Activated CD8-positive, alpha-beta T cell treated with anti-CD3 and anti-CD28 coated beads for 36 hours (primary cell): Measurements from ENCODE around the gene PAK6. TPM values are rescaled to one million over a fixed set of nuclear protein-coding genes. Genes with fewer than 3 reads are reported as not detected.
A peak's percentile ranks its signal among the peaks of the same experiment; 100 is the strongest.

Source experiments
- ATAC-seq: fragments of 200-7000 bp; cut with Tn5 transposase; one replicate; pipeline ENCODE4 v1.10.0; 2021; ENCODE audit warnings: mild to moderate bottlenecking, moderate library complexity
- CTCF ChIA-PET: fragments of 350-600 bp; sonication (Branson Sonifier 250); formaldehyde crosslinking; loops from one replicate; lab custom pipeline; 2021; ENCODE audit warnings: antibody characterized with exemption; lab: Charles Lee
- POLR2A ChIA-PET: fragments of 350-600 bp; sonication (Branson Sonifier 250); formaldehyde crosslinking; loops from one replicate; lab custom pipeline; 2021; ENCODE audit warnings: antibody characterized with exemption; lab: Charles Lee
- DNase-seq: peaks from one replicate; pipeline ENCODE4 v3.0.0-alpha.2; 2020
- H3K27ac Mint-ChIP-seq: one replicate; pipeline ENCODE4 v1.8.0; 2021; ENCODE audit warnings: mild to moderate bottlenecking, mixed read lengths
- H3K27me3 Mint-ChIP-seq: one replicate; pipeline ENCODE4 v1.8.0; 2021; ENCODE audit warnings: mixed read lengths
- H3K36me3 Mint-ChIP-seq: one replicate; pipeline ENCODE4 v1.8.0; 2021; ENCODE audit warnings: low read depth, mixed read lengths
- H3K4me1 Mint-ChIP-seq: one replicate; pipeline ENCODE4 v1.8.0; 2021; ENCODE audit warnings: low read depth, mixed read lengths
- H3K4me3 Mint-ChIP-seq: one replicate; pipeline ENCODE4 v1.8.0; 2021; ENCODE audit warnings: mild to moderate bottlenecking, moderate library complexity, mixed read lengths
- H3K9me3 Mint-ChIP-seq: one replicate; pipeline ENCODE4 v1.8.0; 2021; ENCODE audit warnings: mixed read lengths
- intact Hi-C: fragments of 100-400 bp; cut with micrococcal nuclease; formaldehyde crosslinking; loops from one replicate; pipeline ENCODE4 v1.10.0; 2022
- total RNA-seq, 2 experiments: library from RNA; stranded (reverse); gene quantifications; one replicate each; pipeline ENCODE4 v1.2.3, GENCODE V29; 2021
- TF ChIP-seq, protein P1 (sequence below): fragments of 200-600 bp; IDR thresholded peaks from one replicate; pipeline ENCODE4 v1.8.0; 2022; ENCODE audit warnings: antibody characterized with exemption, mild to moderate bottlenecking

The PAK6 gene
- total RNA-seq, 2 experiments from 2014 or later, result 0.67 to 0.83 TPM

DNA sequence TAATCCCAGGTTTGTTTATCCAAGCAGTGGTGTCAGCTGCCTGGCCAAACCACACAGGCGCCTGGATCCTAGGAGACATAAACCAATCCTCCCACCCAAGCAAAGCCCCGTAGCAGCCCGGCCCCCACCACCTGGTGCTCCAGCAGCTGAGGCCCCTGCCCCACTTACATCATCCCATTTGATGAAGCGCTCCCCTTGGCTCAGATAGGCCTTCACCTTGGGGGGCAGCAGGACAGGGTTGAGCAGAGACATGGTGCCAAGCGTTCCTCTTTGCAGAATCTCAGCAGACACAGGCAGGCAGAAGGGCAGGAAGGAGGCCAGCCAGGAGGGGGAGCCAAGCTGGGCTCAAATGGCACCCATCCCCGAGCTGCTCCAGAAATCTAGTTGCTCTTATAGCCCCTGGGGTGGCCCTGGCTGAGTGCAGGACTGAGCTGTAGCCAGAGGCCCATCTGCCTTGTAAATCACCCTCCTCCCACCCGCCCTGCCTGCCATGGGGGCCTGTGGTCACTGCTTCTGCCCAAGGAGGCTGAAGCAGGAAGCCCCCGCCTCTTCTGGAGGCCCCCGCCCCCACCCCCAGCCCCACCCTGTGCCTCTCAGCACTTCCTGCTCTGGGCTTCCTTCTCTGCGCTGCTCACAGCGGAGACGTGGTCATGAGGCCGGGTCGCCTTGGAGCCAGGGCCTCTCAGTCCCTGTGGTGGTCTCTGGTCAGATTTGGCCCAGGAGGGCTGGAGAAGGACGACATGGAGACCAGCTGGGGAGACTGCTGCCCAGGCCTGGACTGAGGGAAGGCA, 68.8 kb downstream of the PAK6 start, which contains the start of gene PLCB2:
TSS of gene PLCB2 (minus strand) at position 515 of the 791 bp plus-strand sequence. CDS start at position 252, 263 bp downstream.
- ATAC-seq, result peak; percentile 78
- CTCF ChIA-PET, result interaction anchor here (0.6 to 23.8 kb wide), 22 partner anchors 8 to 259 kb away, joined by 3 to 595 read pairs (median 4); partner anchors contain the start of genes ANKRD63, CCDC9B and INAFM2
- Mint-ChIP-seq H3K4me3 (peak within 1 kb of the TSS; percentile 95), H3K36me3 (peaks cover 12% of the 10 kb centered on the region), H3K27me3 (no peaks in the 10 kb centered on the region), H3K4me1 (peaks cover 36% of the 10 kb centered on the region), H3K27ac (peak within 1 kb of the TSS; percentile 97), H3K9me3 (no peaks in the 10 kb centered on the region)
- POLR2A ChIA-PET, result interaction anchor here (0.6 to 4.1 kb wide), 19 partner anchors 9 to 339 kb away, joined by 3 to 37 read pairs (median 5); partner anchors contain the start of genes ANKRD63, BAHD1, BUB1B and INAFM2
- intact Hi-C loops, result no loop called here
- TF ChIP-seq, protein P1, sequence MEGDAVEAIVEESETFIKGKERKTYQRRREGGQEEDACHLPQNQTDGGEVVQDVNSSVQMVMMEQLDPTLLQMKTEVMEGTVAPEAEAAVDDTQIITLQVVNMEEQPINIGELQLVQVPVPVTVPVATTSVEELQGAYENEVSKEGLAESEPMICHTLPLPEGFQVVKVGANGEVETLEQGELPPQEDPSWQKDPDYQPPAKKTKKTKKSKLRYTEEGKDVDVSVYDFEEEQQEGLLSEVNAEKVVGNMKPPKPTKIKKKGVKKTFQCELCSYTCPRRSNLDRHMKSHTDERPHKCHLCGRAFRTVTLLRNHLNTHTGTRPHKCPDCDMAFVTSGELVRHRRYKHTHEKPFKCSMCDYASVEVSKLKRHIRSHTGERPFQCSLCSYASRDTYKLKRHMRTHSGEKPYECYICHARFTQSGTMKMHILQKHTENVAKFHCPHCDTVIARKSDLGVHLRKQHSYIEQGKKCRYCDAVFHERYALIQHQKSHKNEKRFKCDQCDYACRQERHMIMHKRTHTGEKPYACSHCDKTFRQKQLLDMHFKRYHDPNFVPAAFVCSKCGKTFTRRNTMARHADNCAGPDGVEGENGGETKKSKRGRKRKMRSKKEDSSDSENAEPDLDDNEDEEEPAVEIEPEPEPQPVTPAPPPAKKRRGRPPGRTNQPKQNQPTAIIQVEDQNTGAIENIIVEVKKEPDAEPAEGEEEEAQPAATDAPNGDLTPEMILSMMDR, result peak; percentile 35
- peak; percentile 84 for DNase-seq

DNA sequence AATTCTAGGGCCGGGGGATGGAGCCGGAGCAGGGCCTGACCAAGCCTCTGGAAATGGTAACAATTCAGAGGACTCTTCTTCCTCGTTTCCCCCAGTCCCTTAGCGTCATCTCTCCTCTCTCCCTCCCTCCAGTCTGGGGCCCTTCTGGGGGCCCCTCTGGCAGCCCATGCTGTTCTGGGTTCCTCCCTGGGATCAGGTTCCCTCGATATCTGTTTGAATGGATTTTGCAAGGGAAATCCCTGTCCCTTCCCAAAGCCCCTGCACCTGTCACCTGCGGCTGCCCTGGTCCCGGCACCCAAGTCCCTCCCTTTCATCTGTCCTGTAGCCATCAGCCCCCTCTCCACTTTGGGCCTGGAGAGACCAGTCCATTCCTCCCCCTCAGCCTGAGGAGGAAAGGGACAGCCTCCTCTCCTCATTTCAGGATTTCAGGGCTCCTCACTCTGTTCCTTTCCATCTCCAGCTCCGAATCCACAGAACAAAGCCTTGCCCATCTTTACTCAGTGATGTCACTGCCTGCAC, 70.5 kb downstream of the PAK6 start:
- peak overlapping the region; percentile 97 for H3K27ac Mint-ChIP-seq
- TF ChIP-seq, protein P1, result no peak
- intact Hi-C loops, result no loop called here
- CTCF ChIA-PET, result interaction anchor here (0.6 to 23.8 kb wide), 37 partner anchors 8 to 268 kb away, joined by 3 to 595 read pairs (median 4); partner anchors contain the start of genes ANKRD63, BAHD1, CCDC9B and INAFM2
- no peaks in the 10 kb centered on the region for H3K36me3 Mint-ChIP-seq
- POLR2A ChIA-PET, result interaction anchor here (0.9 to 4.1 kb wide), 9 partner anchors 8 to 32 kb away, joined by 4 to 37 read pairs (median 8); partner anchors contain the start of genes ANKRD63 and INAFM2
- ATAC-seq (no peak), DNase-seq (no peak)
- H3K27me3 Mint-ChIP-seq, result no peaks in the 10 kb centered on the region
- H3K4me3 Mint-ChIP-seq, result peak overlapping the region; percentile 95
- no peaks in the 10 kb centered on the region for H3K9me3 Mint-ChIP-seq
- H3K4me1 Mint-ChIP-seq, result peaks cover 44% of the 10 kb centered on the region

DNA sequence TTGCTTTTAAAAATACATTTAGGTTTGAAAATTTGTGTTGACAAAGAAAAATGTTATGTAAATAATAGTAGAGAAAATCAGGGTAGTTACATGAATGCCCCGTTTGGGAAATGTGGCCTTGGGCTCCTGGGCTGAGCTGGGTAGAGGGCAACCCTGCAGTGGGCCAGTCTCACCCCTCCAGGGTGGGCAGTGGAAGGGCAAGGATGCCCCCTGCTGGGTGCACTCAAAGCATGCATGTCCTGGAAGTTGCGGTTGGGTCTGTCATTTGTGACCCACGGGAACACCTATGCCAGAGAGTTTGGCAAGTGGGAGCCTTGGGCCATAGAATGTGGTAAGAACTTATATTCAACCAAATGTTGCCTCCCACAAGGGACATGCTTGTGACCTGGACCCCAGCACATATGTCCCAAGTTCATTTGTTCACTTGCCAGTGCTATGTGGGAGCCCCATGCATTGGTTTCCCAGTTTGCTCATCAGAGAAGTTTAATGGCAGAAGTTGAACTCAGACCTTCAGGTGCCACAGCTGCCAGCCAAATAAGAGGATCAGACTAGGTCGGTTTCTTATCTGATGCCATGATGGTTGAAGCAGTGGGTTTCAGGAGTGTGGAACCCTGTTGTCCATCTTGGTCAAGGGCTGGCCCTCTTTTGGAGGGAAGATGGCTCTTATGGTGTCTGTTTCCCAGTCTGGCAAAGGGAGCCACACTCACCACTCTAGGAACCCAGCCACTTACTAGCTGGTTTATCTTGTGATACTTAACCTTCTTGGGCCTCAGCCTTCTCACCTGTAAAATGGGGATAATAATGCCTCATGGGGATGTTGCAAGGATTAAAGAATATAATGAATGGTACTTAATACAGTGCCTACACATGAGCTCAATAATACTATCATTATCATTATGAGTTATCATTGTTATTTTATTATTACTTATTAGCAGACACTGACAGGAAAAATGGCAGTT, 71.4 kb downstream of the PAK6 start:
- DNase-seq, result peak; percentile 80
- peak; percentile 37 for ATAC-seq
- ChIA-PET POLR2A (interaction anchor here (1.3 to 4.1 kb wide), 4 partner anchors 13 to 33 kb away, joined by 4 to 37 read pairs (median 17); partner anchors contain the start of genes ANKRD63 and INAFM2), CTCF (interaction anchor here (0.6 to 23.8 kb wide), 37 partner anchors 9 to 269 kb away, joined by 3 to 595 read pairs (median 4); partner anchors contain the start of genes ANKRD63, BAHD1, CCDC9B and INAFM2)
- intact Hi-C loops, result loop anchor here (1.0 kb wide), 1 partner anchor 31 kb away; no protein-coding TSS in a partner anchor
- peak overlapping the region; percentile 97 for H3K27ac Mint-ChIP-seq
- no peaks in the 10 kb centered on the region for H3K27me3 Mint-ChIP-seq
- TF ChIP-seq, protein P1, result peak; percentile 93
- no peaks in the 10 kb centered on the region for H3K36me3 Mint-ChIP-seq
- no peaks in the 10 kb centered on the region for H3K9me3 Mint-ChIP-seq
- H3K4me3 Mint-ChIP-seq, result peak overlapping the region; percentile 95
- peaks cover 40% of the 10 kb centered on the region for H3K4me1 Mint-ChIP-seq

DNA sequence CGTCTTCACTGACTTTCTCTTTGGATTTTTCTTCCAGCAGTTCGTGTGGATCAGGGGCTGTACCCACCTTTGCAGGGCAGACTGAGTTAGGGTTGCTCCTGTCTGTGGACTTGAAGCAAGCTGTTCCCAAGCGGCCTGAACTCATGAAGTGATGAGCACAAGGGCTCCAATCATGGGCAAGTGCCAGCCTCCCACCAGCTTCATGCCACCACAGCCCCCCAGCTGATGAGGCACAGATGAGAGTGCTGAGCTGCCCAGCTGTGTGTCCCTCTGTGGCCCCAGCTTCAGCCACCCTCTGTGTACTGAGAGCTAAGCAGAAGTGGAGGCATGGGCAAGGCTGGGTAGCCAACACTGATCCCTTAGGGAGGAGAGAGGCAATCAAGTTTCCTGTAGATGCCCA, 72.1 kb downstream of the PAK6 start:
- DNase-seq, result no peak
- TF ChIP-seq, protein P1, result no peak
- Mint-ChIP-seq H3K36me3 (no peaks in the 10 kb centered on the region), H3K27ac (no peak overlapping the region), H3K9me3 (no peaks in the 10 kb centered on the region), H3K4me1 (peaks cover 37% of the 10 kb centered on the region), H3K27me3 (no peaks in the 10 kb centered on the region), H3K4me3 (no peak overlapping the region)
- ATAC-seq, result no peak
- intact Hi-C loops, result loop anchor here (1.0 kb wide), 1 partner anchor 32 kb away; no protein-coding TSS in a partner anchor
- ChIA-PET CTCF (interaction anchor here (0.7 to 23.8 kb wide), 16 partner anchors 10 to 271 kb away, joined by 3 to 595 read pairs (median 8); partner anchors contain the start of genes ANKRD63, CCDC9B and INAFM2), POLR2A (interaction anchor here (3.9 kb wide), 1 partner anchor 33 kb away, joined by 22 read pairs; no protein-coding TSS in a partner anchor)
